GM23338 (cell line): ENCODE measurements around the gene PRTN3. TPM values are rescaled to one million over a fixed set of nuclear protein-coding genes. Genes with fewer than 3 reads are reported as not detected.

ENCODE experiments used
- ATAC-seq: fragments of 200-7000 bp; cut with Tn5 transposase; 3 replicates; pipeline ENCODE4 v1.9.1; 2020
- DNase-seq: peaks from one replicate; pipeline ENCODE4 v3.0.0-alpha.2; 2015; ENCODE audit warnings: low spot score
- H2AFZ ChIP-seq: fragments of 200-600 bp; sonication (generic); 2 replicates; pipeline ENCODE4 v1.8.0; 2016; ENCODE audit warnings: antibody characterized with exemption, mild to moderate bottlenecking, moderate library complexity
- H3F3A ChIP-seq: fragments of 200-600 bp; sonication (generic); replicated peaks from 2 replicates; pipeline ENCODE4 v1.8.0; 2017; ENCODE audit warnings: antibody characterized with exemption, mixed run types, low read depth
- H3K27ac ChIP-seq: fragments of 200-600 bp; sonication (generic); 2 replicates; pipeline ENCODE4 v1.6.1; 2016; ENCODE audit warnings: low read depth
- H3K27me3 ChIP-seq: fragments of 200-600 bp; sonication (generic); 2 replicates; pipeline ENCODE4 v1.8.0; 2016; ENCODE audit warnings: mild to moderate bottlenecking, mixed run types, moderate library complexity; ENCODE audit not compliant: insufficient read depth
- H3K36me3 ChIP-seq: fragments of 200-600 bp; sonication (generic); 2 replicates; pipeline ENCODE4 v1.8.0; 2016; ENCODE audit warnings: mild to moderate bottlenecking; ENCODE audit not compliant: insufficient read depth
- H3K4me1 ChIP-seq: fragments of 200-600 bp; sonication (generic); 2 replicates; pipeline ENCODE4 v1.8.0; 2016; ENCODE audit warnings: mild to moderate bottlenecking, moderate library complexity; ENCODE audit not compliant: insufficient read depth
- H3K4me2 ChIP-seq: fragments of 200-600 bp; sonication (generic); 2 replicates; pipeline ENCODE4 v1.7.1; 2017; ENCODE audit warnings: mixed run types
- H3K4me3 ChIP-seq: fragments of 200-600 bp; sonication (generic); 2 replicates; pipeline ENCODE4 v1.6.1; 2016; ENCODE audit warnings: mixed run types
- H3K79me2 ChIP-seq: fragments of 200-600 bp; sonication (generic); replicated peaks from 2 replicates; pipeline ENCODE4 v1.8.0; 2017; ENCODE audit warnings: mild to moderate bottlenecking; ENCODE audit not compliant: insufficient read depth
- H3K9me2 ChIP-seq: fragments of 200-600 bp; sonication (generic); 2 replicates; pipeline ENCODE4 v1.8.0; 2017; ENCODE audit not compliant: insufficient read depth
- H4K20me1 ChIP-seq: fragments of 200-600 bp; sonication (generic); replicated peaks from 2 replicates; pipeline ENCODE4 v1.8.0; 2017; ENCODE audit warnings: mild to moderate bottlenecking; ENCODE audit not compliant: insufficient read depth
- H3K27ac Mint-ChIP-seq: 2 replicates; pipeline ENCODE4 v1.8.0; 2020; ENCODE audit warnings: inconsistent platforms, mild to moderate bottlenecking, moderate library complexity, mixed read lengths
- H3K27me3 Mint-ChIP-seq: 3 replicates; pipeline ENCODE4 v1.8.0; 2022; ENCODE audit warnings: low read depth, mild to moderate bottlenecking, moderate library complexity, mixed read lengths, inconsistent platforms; ENCODE audit not compliant: insufficient read depth, poor library complexity
- H3K36me3 Mint-ChIP-seq: 3 replicates; pipeline ENCODE4 v1.8.0; 2021; ENCODE audit warnings: low read depth, mild to moderate bottlenecking, inconsistent platforms, moderate library complexity, mixed read lengths
- H3K4me1 Mint-ChIP-seq: 3 replicates; pipeline ENCODE4 v1.8.0; 2020; ENCODE audit warnings: mild to moderate bottlenecking, inconsistent platforms, mixed read lengths
- H3K4me3 Mint-ChIP-seq: 3 replicates; pipeline ENCODE4 v1.8.0; 2021; ENCODE audit warnings: moderate library complexity, mild to moderate bottlenecking, inconsistent platforms, mixed read lengths
- H3K9me3 Mint-ChIP-seq: 3 replicates; pipeline ENCODE4 v1.8.0; 2020; ENCODE audit warnings: moderate library complexity, mild to moderate bottlenecking, inconsistent platforms, mixed read lengths
- CREB1 ChIP-seq: fragments of 250-450 bp; sonication (Bioruptor Pico); IDR thresholded peaks from 2 replicates; pipeline ENCODE4 v1.5.0; 2020; ENCODE audit warnings: low read depth, mild to moderate bottlenecking, moderate library complexity
- CTCF ChIP-seq, 2 experiments: fragments of 200-600 bp in 1 of 2; sonication (generic) in 1 of 2; conservative IDR thresholded peaks; 2 replicates each; pipeline versions ENCODE4 v1.5.1 to v1.6.1; 2016 to 2017; ENCODE audit warnings: antibody characterized with exemption in 2 of 2, low read depth in 2 of 2, mild to moderate bottlenecking in 2 of 2, moderate library complexity in 1 of 2
- ETS1 ChIP-seq: IDR thresholded peaks from 2 replicates; pipeline ENCODE4 v1.6.1; 2016; ENCODE audit warnings: antibody characterized with exemption
- EZH2 ChIP-seq: fragments of 200-600 bp; sonication (generic); IDR thresholded peaks from one replicate; pipeline ENCODE4 v1.8.0; 2017; ENCODE audit warnings: antibody characterized with exemption, mild to moderate bottlenecking, low read depth; ENCODE audit not compliant: unreplicated experiment
- EZH2phosphoT487 ChIP-seq: fragments of 200-600 bp; sonication (generic); IDR thresholded peaks from one replicate; pipeline ENCODE4 v1.8.1; 2018; ENCODE audit warnings: antibody characterized with exemption; ENCODE audit not compliant: unreplicated experiment
- NANOG ChIP-seq: IDR thresholded peaks from 2 replicates; pipeline ENCODE4 v1.6.1; 2016; ENCODE audit warnings: antibody characterized with exemption, borderline replicate concordance
- POLR2AphosphoS5 ChIP-seq: IDR thresholded peaks from 2 replicates; pipeline ENCODE4 v1.6.1; 2016; ENCODE audit warnings: antibody characterized with exemption, low read depth
- REST ChIP-seq: IDR thresholded peaks from one replicate; pipeline ENCODE4 v1.6.1; 2018; ENCODE audit warnings: antibody characterized with exemption; ENCODE audit not compliant: unreplicated experiment
- ZNF114 ChIP-seq: fragments of 250-450 bp; sonication (Bioruptor Pico); IDR thresholded peaks from 2 replicates; pipeline ENCODE4 v1.5.0; 2020; ENCODE audit warnings: mild to moderate bottlenecking, moderate library complexity
- ZNF331 ChIP-seq: fragments of 250-450 bp; sonication (Bioruptor Pico); IDR thresholded peaks from 2 replicates; pipeline ENCODE4 v1.5.0; 2020; ENCODE audit warnings: low read depth, mild to moderate bottlenecking, moderate library complexity
- ZNF462 ChIP-seq: fragments of 250-450 bp; sonication (Bioruptor Pico); IDR thresholded peaks from 2 replicates; pipeline ENCODE4 v1.5.0; 2020; ENCODE audit warnings: mild to moderate bottlenecking, moderate library complexity
- polyA plus RNA-seq: library from polyadenylated mRNA; unstranded; fragments of >200 nt; fragmentation: Nextera tagmentation; extraction: Ambion mirVana; gene quantifications from 2 replicates; pipeline ENCODE4 v1.2.1, GENCODE V29; 2016
- total RNA-seq: library from RNA; depleted of rRNA; stranded (reverse); fragments of >200 nt; shearing (Covaris generic); gene quantifications from 2 replicates; pipeline ENCODE4 v1.2.3, GENCODE V29; 2014

Gene PRTN3
- total and polyA plus RNA-seq, 2 experiments from 2014 or later = 0.21 to 0.68 TPM

GRCh38 chr19:848386-848921, 7.7 kb downstream of the PRTN3 start:
- Histone ChIP-seq H3K9me2 (no peaks in the 10 kb centered on the region), H2AFZ (no peak overlapping the region), H3K27me3 (peaks cover 12% of the 10 kb centered on the region), H3K79me2 (no peaks in the 10 kb centered on the region), H4K20me1 (no peaks in the 10 kb centered on the region; the same call in 1 of the 2 replicates), H3K4me1 (no peaks in the 10 kb centered on the region), H3K27ac (no peak overlapping the region), H3K36me3 (no peaks in the 10 kb centered on the region), H3F3A (peaks cover 4% of the 10 kb centered on the region; the same call in 1 of the 2 replicates), H3K4me3 (no peak overlapping the region), H3K4me2 (no peak overlapping the region)
- peaks cover 2% of the 10 kb centered on the region; the same call in 1 of the 3 replicates for H3K4me1 Mint-ChIP-seq
- ATAC-seq (no peak), DNase-seq (no peak)
- no peak overlapping the region for H3K27ac Mint-ChIP-seq
- no peak overlapping the region for H3K4me3 Mint-ChIP-seq
- H3K27me3 Mint-ChIP-seq = peaks cover 12% of the 10 kb centered on the region
- H3K36me3 Mint-ChIP-seq = no peaks in the 10 kb centered on the region
- TF ChIP-seq CREB1 (no peak), ZNF331 (CRISPR knock-in tag) (no peak), POLR2AphosphoS5 (no peak), EZH2phosphoT487 (no peak), ETS1 (no peak), ZNF462 (CRISPR knock-in tag) (no peak), REST (no peak), EZH2 (no peak), NANOG (no peak), ZNF114 (CRISPR knock-in tag) (no peak), CTCF (conservative IDR thresholded peaks at IDR 0.05; ENCODE audit: low read depth in 2 of 2) (no peak)
- H3K9me3 Mint-ChIP-seq = no peaks in the 10 kb centered on the region
